OCI-LY3 (cell line): ENCODE results near the gene SERPINB1.

Source experiments
- EZH2phosphoT487 ChIP-seq: fragments of 200-600 bp; shearing (Covaris generic); IDR thresholded peaks from 2 replicates; pipeline ENCODE4 v1.6.1; 2018; ENCODE audit warnings: antibody characterized with exemption, mixed run types, low read depth
- TF ChIP-seq, protein P1 (sequence below): fragments of 200-600, 300-600 bp; sonication (generic); IDR thresholded peaks from 2 replicates; pipeline ENCODE4 v1.5.1; 2014; ENCODE audit warnings: antibody characterized with exemption, low read length, low read depth

- TF ChIP-seq, protein P1, sequence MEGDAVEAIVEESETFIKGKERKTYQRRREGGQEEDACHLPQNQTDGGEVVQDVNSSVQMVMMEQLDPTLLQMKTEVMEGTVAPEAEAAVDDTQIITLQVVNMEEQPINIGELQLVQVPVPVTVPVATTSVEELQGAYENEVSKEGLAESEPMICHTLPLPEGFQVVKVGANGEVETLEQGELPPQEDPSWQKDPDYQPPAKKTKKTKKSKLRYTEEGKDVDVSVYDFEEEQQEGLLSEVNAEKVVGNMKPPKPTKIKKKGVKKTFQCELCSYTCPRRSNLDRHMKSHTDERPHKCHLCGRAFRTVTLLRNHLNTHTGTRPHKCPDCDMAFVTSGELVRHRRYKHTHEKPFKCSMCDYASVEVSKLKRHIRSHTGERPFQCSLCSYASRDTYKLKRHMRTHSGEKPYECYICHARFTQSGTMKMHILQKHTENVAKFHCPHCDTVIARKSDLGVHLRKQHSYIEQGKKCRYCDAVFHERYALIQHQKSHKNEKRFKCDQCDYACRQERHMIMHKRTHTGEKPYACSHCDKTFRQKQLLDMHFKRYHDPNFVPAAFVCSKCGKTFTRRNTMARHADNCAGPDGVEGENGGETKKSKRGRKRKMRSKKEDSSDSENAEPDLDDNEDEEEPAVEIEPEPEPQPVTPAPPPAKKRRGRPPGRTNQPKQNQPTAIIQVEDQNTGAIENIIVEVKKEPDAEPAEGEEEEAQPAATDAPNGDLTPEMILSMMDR: no peak
- TF ChIP-seq EZH2phosphoT487: no peak
Observed at GRCh38 chr6:2805031-2805430, 36.6 kb downstream of the SERPINB1 start.
